Endothelial cell of umbilical vein (primary cell): ENCODE results near the gene GNAO1.

ENCODE experiments used
- CTCF ChIP-seq, 2 donors: IDR thresholded peaks; 1 replicate in 1 of 2; 2 replicates in 1 of 2; pipeline ENCODE4 v1.5.1; 2011; ENCODE audit warnings: low read length in 2 of 2, mild to moderate bottlenecking in 2 of 2, moderate library complexity in 2 of 2, control low read depth in 1 of 2, inconsistent platforms in 1 of 2, low read depth in 1 of 2; ENCODE audit not compliant: insufficient read depth in 1 of 2; ENCODE audit errors: extremely low read depth in 1 of 2
- EZH2 ChIP-seq: IDR thresholded peaks from 2 replicates; pipeline ENCODE4 v1.6.1; 2012; ENCODE audit warnings: borderline replicate concordance, low read depth, mild to moderate bottlenecking, moderate library complexity, low read length, inconsistent platforms; ENCODE audit not compliant: severe bottlenecking
- JUN ChIP-seq: IDR thresholded peaks from 2 replicates; pipeline ENCODE4 v1.6.1; 2011; ENCODE audit warnings: borderline replicate concordance, low read depth; ENCODE audit not compliant: insufficient read length, insufficient read depth
- POLR2A ChIP-seq: IDR thresholded peaks from 2 replicates; pipeline ENCODE4 v1.6.1; 2012; ENCODE audit warnings: low read depth, mild to moderate bottlenecking, control low read depth, low read length

DNA sequence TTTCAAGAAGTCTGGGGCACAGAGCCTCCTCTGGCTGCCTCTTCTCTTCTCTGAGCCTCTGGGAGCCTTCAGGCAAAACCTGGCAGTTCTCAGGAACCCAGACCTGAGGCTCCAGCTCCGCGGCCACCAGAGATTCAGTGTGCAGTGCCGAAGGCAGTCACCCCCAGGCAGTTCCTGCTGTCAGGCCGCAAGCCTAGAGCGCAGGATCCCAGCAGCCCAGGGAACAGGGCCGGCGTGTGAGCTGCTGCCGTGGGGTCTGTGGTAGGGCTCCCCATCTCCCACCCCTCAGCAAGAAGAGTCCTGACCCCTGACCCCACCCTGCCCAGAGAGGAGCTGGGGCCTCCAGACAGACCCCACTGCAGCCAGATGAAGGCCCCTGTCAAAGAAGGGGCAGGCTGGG is 155.9 kb downstream of the GNAO1 start:
- TF ChIP-seq EZH2 (no peak), CTCF (IDR thresholded peaks at IDR 0.05; ENCODE audit: extremely low read depth in 1 of 2, insufficient read depth in 1 of 2, low read depth in 1 of 2, low read length in 2 of 2) (no peak), POLR2A (no peak), JUN (no peak)
